ENCODE measurements around the gene SHISA3.

SHISA3 gene

DNA sequence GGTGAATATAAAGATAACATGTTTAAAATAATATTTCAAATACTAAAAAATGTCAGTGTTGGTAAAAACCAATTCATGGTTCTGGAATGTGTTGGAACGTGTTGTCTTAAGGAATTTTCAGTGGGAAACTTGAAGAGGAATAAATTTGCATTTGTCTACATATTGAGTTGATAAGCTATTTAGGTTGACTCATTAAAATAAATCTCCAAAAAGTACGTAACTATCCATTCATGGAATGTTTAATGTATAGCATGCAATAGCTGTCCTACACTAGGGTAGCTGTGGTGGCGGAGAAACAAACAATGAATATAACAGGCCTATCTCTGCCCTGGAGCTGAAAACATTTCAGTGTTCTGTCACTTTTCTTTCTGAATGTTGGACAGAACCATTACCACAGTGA, 20.3 kb downstream of the SHISA3 start:
- H2BK120ac ChIP-seq (ENCODE audit: low read depth, low read length) = no peak overlapping the region
- H3K9me3 ChIP-seq (replicated peaks in 1 of 2; ENCODE audit: control insufficient read depth in 2 of 2, insufficient read depth in 1 of 2, low read depth in 1 of 2, low read length in 2 of 2) = no peaks in the 10 kb centered on the region
- H2BK5ac ChIP-seq (ENCODE audit: low read length) = no peak overlapping the region
- WGBS, 2 donors (ENCODE audit: extremely low coverage in 2 of 2, insufficient read length in 2 of 2, insufficient replicate concordance in 1 of 2) = no CpG with 5 or more reads among the region's 3 CpGs
- no peak overlapping the region for H3K23ac ChIP-seq (ENCODE audit: low read depth, low read length, poor library complexity)
- H3K79me1 ChIP-seq (ENCODE audit: low read depth, low read length) = no peaks in the 10 kb centered on the region
- H4K91ac ChIP-seq (ENCODE audit: low read depth, low read length, poor library complexity) = no peak overlapping the region
- H3K4me1 ChIP-seq (ENCODE audit: control insufficient read depth in 2 of 2, insufficient read depth in 1 of 2, low read depth in 1 of 2, low read length in 2 of 2) = no peaks in the 10 kb centered on the region
- no peak overlapping the region for H2AFZ ChIP-seq (ENCODE audit: low read length)
- H3K18ac ChIP-seq (ENCODE audit: low read length) = no peak overlapping the region
- H2BK12ac ChIP-seq (ENCODE audit: low read length) = no peak overlapping the region
- DNase-seq (ENCODE audit: low spot score) = no peak
- no peaks in the 10 kb centered on the region for H3K36me3 ChIP-seq (replicated peaks in 1 of 2; ENCODE audit: control insufficient read depth in 2 of 2, insufficient read depth in 2 of 2, low read length in 2 of 2)
- H4K8ac ChIP-seq (ENCODE audit: low read depth, low read length) = no peak overlapping the region
- H2AK5ac ChIP-seq (ENCODE audit: low read depth, low read length) = no peak overlapping the region
- H3K27me3 ChIP-seq (ENCODE audit: control insufficient read depth in 3 of 3, insufficient read depth in 3 of 3, low read depth in 1 of 3, low read length in 3 of 3) = no peaks in the 10 kb centered on the region
- no peak overlapping the region for H3K9ac ChIP-seq (ENCODE audit: low read depth, low read length, poor library complexity)
- no peak overlapping the region for H3K4me3 ChIP-seq (ENCODE audit: low read length in 2 of 2)
- H3K14ac ChIP-seq (ENCODE audit: low read length) = no peak overlapping the region
- H3K27ac ChIP-seq (replicated peaks; ENCODE audit: low read length) = no peak overlapping the region
- H2BK15ac ChIP-seq (ENCODE audit: low read length) = no peak overlapping the region
- H3K4ac ChIP-seq (ENCODE audit: low read length) = no peak overlapping the region
- no peak overlapping the region for H3K4me2 ChIP-seq (ENCODE audit: insufficient read depth, low read length, poor library complexity, severe bottlenecking)

DNA sequence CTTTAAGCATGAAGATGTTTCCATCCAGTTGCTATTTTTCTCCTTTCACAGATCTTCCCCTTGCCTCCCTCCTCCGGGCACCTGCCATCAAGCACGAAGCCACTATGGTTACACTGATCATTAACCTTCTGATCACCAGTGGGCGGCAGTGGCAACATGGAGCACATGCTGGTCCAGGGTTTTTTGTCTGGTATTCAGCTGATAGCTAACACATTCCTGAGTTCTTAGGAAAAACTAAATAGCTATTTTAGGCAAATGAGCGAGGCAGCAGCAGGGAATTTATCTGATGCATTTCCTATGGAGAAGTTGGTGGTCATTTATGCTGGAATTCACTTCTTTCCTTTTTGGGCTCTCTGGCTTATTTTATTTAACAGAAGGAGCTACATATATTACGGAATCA, 22.9 kb downstream of the SHISA3 start:
- no peak overlapping the region for H4K91ac ChIP-seq (ENCODE audit: low read depth, low read length, poor library complexity)
- no peaks in the 10 kb centered on the region for H3K79me1 ChIP-seq (ENCODE audit: low read depth, low read length)
- no peak overlapping the region for H3K14ac ChIP-seq (ENCODE audit: low read length)
- H3K4me2 ChIP-seq (ENCODE audit: insufficient read depth, low read length, poor library complexity, severe bottlenecking) = no peak overlapping the region
- whole genome bisulfite sequencing, 2 donors (ENCODE audit: extremely low coverage in 2 of 2, insufficient read length in 2 of 2, insufficient replicate concordance in 1 of 2) = no CpG with 5 or more reads among the region's 5 CpGs
- no peak overlapping the region for H4K8ac ChIP-seq (ENCODE audit: low read depth, low read length)
- H3K9me3 ChIP-seq (replicated peaks in 1 of 2; ENCODE audit: control insufficient read depth in 2 of 2, insufficient read depth in 1 of 2, low read depth in 1 of 2, low read length in 2 of 2) = no peaks in the 10 kb centered on the region
- no peaks in the 10 kb centered on the region for H3K27me3 ChIP-seq (ENCODE audit: control insufficient read depth in 3 of 3, insufficient read depth in 3 of 3, low read depth in 1 of 3, low read length in 3 of 3)
- H3K27ac ChIP-seq (replicated peaks; ENCODE audit: low read length) = no peak overlapping the region
- H3K4ac ChIP-seq (ENCODE audit: low read length) = no peak overlapping the region
- no peaks in the 10 kb centered on the region for H3K36me3 ChIP-seq (replicated peaks in 1 of 2; ENCODE audit: control insufficient read depth in 2 of 2, insufficient read depth in 2 of 2, low read length in 2 of 2)
- H2BK12ac ChIP-seq (ENCODE audit: low read length) = no peak overlapping the region
- H3K4me3 ChIP-seq (ENCODE audit: low read length in 2 of 2) = no peak overlapping the region
- no peak overlapping the region for H3K23ac ChIP-seq (ENCODE audit: low read depth, low read length, poor library complexity)
- no peak overlapping the region for H3K9ac ChIP-seq (ENCODE audit: low read depth, low read length, poor library complexity)
- H2AFZ ChIP-seq (ENCODE audit: low read length) = no peak overlapping the region
- no peak overlapping the region for H2BK15ac ChIP-seq (ENCODE audit: low read length)
- peaks cover 0 to under 1% of the 10 kb centered on the region in 2 donors for H3K4me1 ChIP-seq (ENCODE audit: control insufficient read depth in 2 of 2, insufficient read depth in 1 of 2, low read depth in 1 of 2, low read length in 2 of 2)
- DNase-seq (ENCODE audit: low spot score) = no peak
- H3K18ac ChIP-seq (ENCODE audit: low read length) = no peak overlapping the region
- no peak overlapping the region for H2BK120ac ChIP-seq (ENCODE audit: low read depth, low read length)
- H2BK5ac ChIP-seq (ENCODE audit: low read length) = no peak overlapping the region
- no peak overlapping the region for H2AK5ac ChIP-seq (ENCODE audit: low read depth, low read length)

DNA sequence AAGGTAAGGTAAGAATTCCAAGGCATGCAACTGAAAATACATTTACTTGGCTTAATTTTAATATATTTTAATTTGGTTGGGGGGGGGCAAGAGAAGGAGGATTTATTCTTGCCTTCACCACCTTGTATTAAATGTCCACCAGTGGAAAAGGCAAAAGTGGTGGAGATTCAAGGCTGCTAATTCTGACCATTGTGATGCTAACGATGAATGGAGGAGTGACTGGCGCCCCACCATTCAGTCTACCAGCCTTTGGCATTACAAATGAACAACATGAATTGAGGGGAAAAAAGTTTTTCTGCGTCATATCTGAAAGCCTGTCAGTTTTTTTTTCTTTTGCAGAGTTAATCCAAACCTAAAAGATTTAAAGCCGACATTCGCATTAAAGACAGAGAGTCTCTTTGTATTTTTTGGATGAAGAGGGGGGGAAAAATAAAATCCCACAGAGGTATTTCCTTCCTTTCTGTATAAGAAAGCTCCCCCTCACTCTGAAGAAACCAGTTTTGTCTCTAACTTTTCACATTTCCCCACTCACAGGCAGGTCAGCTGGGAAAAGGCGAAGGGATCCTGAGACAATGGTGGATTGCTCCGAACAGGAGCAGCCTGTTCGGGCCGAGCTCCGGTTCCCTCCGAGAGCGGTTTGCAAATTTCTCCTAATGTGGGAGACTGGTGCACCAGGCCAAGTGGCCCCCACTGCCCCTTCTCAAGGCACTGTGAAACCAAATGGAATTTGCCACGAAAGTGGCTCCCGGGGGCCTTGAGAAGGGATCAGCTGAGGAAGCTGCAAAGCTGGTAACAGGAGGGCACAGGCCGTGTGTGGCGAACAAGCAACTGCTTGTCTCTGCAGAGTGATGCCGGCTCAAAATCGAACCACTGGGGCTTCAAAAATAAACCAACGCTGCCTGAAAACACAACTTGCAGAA, 28.1 kb downstream of the SHISA3 start:
- Histone ChIP-seq H2BK15ac (ENCODE audit: low read length) (no peak overlapping the region), H2BK5ac (ENCODE audit: low read length) (no peak overlapping the region), H3K79me1 (ENCODE audit: low read depth, low read length) (no peaks in the 10 kb centered on the region), H3K23ac (ENCODE audit: low read depth, low read length, poor library complexity) (no peak overlapping the region), H2BK12ac (ENCODE audit: low read length) (no peak overlapping the region), H3K36me3 (replicated peaks in 1 of 2; ENCODE audit: control insufficient read depth in 2 of 2, insufficient read depth in 2 of 2, low read length in 2 of 2) (no peaks in the 10 kb centered on the region), H3K27ac (replicated peaks; ENCODE audit: low read length) (no peak overlapping the region), H2BK120ac (ENCODE audit: low read depth, low read length) (no peak overlapping the region), H3K4me1 (ENCODE audit: control insufficient read depth in 2 of 2, insufficient read depth in 1 of 2, low read depth in 1 of 2, low read length in 2 of 2) (peaks cover 0 to 5% of the 10 kb centered on the region in 2 donors), H4K91ac (ENCODE audit: low read depth, low read length, poor library complexity) (no peak overlapping the region), H4K8ac (ENCODE audit: low read depth, low read length) (no peak overlapping the region), H3K9ac (ENCODE audit: low read depth, low read length, poor library complexity) (no peak overlapping the region), H3K27me3 (ENCODE audit: control insufficient read depth in 3 of 3, insufficient read depth in 3 of 3, low read depth in 1 of 3, low read length in 3 of 3) (no peaks in the 10 kb centered on the region), H3K9me3 (replicated peaks in 1 of 2; ENCODE audit: control insufficient read depth in 2 of 2, insufficient read depth in 1 of 2, low read depth in 1 of 2, low read length in 2 of 2) (no peaks in the 10 kb centered on the region), H3K4me2 (ENCODE audit: insufficient read depth, low read length, poor library complexity, severe bottlenecking) (no peak overlapping the region), H3K18ac (ENCODE audit: low read length) (no peak overlapping the region), H3K4me3 (ENCODE audit: low read length in 2 of 2) (no peak overlapping the region), H3K14ac (ENCODE audit: low read length) (no peak overlapping the region), H2AFZ (ENCODE audit: low read length) (peak overlapping the region; percentile 7), H3K4ac (ENCODE audit: low read length) (no peak overlapping the region), H2AK5ac (ENCODE audit: low read depth, low read length) (no peak overlapping the region)
- no CpG with 5 or more reads among the region's 19 CpGs for WGBS, 2 donors (ENCODE audit: extremely low coverage in 2 of 2, insufficient read length in 2 of 2, insufficient replicate concordance in 1 of 2)
- no peak for DNase-seq (ENCODE audit: low spot score)

DNA sequence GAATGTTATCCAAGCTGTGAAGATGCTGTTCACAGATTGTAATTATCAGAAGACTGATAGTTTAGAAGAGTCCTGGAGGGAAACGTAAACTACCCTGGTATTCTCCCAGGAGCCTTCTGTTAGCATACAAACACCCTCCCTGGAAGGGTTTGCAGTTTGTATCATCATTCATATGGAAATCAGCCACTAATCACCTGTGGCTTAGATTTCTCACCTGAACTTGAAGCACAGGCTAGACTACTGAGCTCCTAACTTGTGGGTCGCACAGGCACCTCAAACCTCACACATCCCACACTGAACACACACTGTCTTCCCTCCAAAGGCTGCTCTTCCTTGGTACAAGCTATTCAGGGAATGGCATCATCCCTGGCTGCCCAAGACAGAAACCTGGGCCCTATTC, 30.7 kb downstream of the SHISA3 start:
- H3K79me1 ChIP-seq (ENCODE audit: low read depth, low read length) = no peaks in the 10 kb centered on the region
- peaks cover 0 to 1% of the 10 kb centered on the region in 2 donors for H3K9me3 ChIP-seq (replicated peaks in 1 of 2; ENCODE audit: control insufficient read depth in 2 of 2, insufficient read depth in 1 of 2, low read depth in 1 of 2, low read length in 2 of 2)
- no peak overlapping the region for H3K4ac ChIP-seq (ENCODE audit: low read length)
- H3K27me3 ChIP-seq (ENCODE audit: control insufficient read depth in 3 of 3, insufficient read depth in 3 of 3, low read depth in 1 of 3, low read length in 3 of 3) = no peaks in the 10 kb centered on the region
- no peak overlapping the region for H2AK5ac ChIP-seq (ENCODE audit: low read depth, low read length)
- no CpG with 5 or more reads among the region's 2 CpGs for WGBS, 2 donors (ENCODE audit: extremely low coverage in 2 of 2, insufficient read length in 2 of 2, insufficient replicate concordance in 1 of 2)
- no peak for DNase-seq (ENCODE audit: low spot score)
- H3K4me3 ChIP-seq (ENCODE audit: low read length in 2 of 2) = no peak overlapping the region
- no peak overlapping the region for H2BK120ac ChIP-seq (ENCODE audit: low read depth, low read length)
- no peak overlapping the region for H3K23ac ChIP-seq (ENCODE audit: low read depth, low read length, poor library complexity)
- H2BK5ac ChIP-seq (ENCODE audit: low read length) = no peak overlapping the region
- no peak overlapping the region for H2BK15ac ChIP-seq (ENCODE audit: low read length)
- no peak overlapping the region for H3K18ac ChIP-seq (ENCODE audit: low read length)
- H3K36me3 ChIP-seq (replicated peaks in 1 of 2; ENCODE audit: control insufficient read depth in 2 of 2, insufficient read depth in 2 of 2, low read length in 2 of 2) = no peaks in the 10 kb centered on the region
- H2BK12ac ChIP-seq (ENCODE audit: low read length) = no peak overlapping the region
- peaks cover 0 to 5% of the 10 kb centered on the region in 2 donors for H3K4me1 ChIP-seq (ENCODE audit: control insufficient read depth in 2 of 2, insufficient read depth in 1 of 2, low read depth in 1 of 2, low read length in 2 of 2)
- no peak overlapping the region for H3K9ac ChIP-seq (ENCODE audit: low read depth, low read length, poor library complexity)
- no peak overlapping the region for H2AFZ ChIP-seq (ENCODE audit: low read length)
- no peak overlapping the region for H4K91ac ChIP-seq (ENCODE audit: low read depth, low read length, poor library complexity)
- no peak overlapping the region for H4K8ac ChIP-seq (ENCODE audit: low read depth, low read length)
- H3K27ac ChIP-seq (replicated peaks; ENCODE audit: low read length) = no peak overlapping the region
- H3K4me2 ChIP-seq (ENCODE audit: insufficient read depth, low read length, poor library complexity, severe bottlenecking) = no peak overlapping the region
- no peak overlapping the region for H3K14ac ChIP-seq (ENCODE audit: low read length)
